IPS-18a (cell line): ENCODE measurements around the gene FBXO45.
"Not testable (repeated sequence)": the region's sequence is repeated elsewhere in the genome, so short reads cannot be mapped to it uniquely, and the experiment has no call there.

Experiments
- H3K27ac ChIP-seq: one replicate; pipeline ENCODE4 v1.5.1; 2013; ENCODE audit warnings: low read length
- H3K27me3 ChIP-seq: one replicate; pipeline ENCODE4 v1.6.1; 2013; ENCODE audit warnings: mild to moderate bottlenecking, low read length; ENCODE audit not compliant: control insufficient read depth, insufficient read depth
- H3K36me3 ChIP-seq: one replicate; pipeline ENCODE4 v1.6.1; 2013; ENCODE audit warnings: low read depth, low read length; ENCODE audit not compliant: control insufficient read depth
- H3K4me1 ChIP-seq: one replicate; pipeline ENCODE4 v1.6.1; 2013; ENCODE audit warnings: low read depth, low read length; ENCODE audit not compliant: control insufficient read depth
- H3K4me3 ChIP-seq: one replicate; pipeline ENCODE4 v1.5.1; 2013; ENCODE audit warnings: low read length
- H3K9ac ChIP-seq: one replicate; pipeline ENCODE4 v1.6.1; 2013; ENCODE audit warnings: mild to moderate bottlenecking, low read length, moderate library complexity
- H3K9me3 ChIP-seq: one replicate; pipeline ENCODE4 v1.6.1; 2013; ENCODE audit warnings: low read depth, low read length; ENCODE audit not compliant: control insufficient read depth

Gene FBXO45, protein sequence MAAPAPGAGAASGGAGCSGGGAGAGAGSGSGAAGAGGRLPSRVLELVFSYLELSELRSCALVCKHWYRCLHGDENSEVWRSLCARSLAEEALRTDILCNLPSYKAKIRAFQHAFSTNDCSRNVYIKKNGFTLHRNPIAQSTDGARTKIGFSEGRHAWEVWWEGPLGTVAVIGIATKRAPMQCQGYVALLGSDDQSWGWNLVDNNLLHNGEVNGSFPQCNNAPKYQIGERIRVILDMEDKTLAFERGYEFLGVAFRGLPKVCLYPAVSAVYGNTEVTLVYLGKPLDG

DNA sequence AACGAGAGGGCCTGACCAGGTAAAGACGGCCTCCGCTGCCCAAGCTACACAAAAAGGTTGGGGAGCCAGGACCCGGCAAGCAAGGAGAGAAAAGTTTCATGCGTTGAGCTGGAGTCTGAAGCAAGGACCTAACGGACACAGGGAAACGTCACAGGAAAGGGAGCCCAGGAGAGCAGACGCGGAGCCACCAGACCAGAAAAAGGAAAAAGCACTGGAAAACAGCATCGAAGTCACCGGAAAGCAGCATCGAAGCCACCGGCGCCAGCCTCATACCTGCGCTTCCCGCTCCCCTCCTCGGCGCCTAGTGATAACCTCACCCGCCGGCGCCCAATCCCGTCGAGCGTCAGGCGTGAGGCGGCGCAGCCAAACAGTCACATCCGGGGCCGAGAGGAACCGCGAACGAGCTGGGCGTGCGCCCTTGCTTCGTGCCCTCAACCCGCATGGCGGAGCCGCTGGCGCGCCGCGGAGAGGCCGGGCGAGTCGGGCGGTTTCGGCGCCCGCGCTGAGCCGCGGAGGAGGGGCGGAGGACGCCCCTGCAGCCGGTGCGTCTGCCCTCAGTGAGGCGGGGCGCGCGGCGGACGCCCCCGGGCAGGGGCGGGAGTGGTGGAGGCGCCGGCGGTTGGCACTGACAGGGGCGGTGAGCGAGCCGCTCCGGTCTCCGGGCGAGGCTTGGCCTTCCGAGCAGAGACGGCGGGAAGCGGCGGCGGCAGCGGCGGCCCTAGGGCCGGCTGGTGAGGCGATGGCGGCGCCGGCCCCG is at the start of gene FBXO45, which contains the start of gene WDR53:
TSS of gene FBXO45 (plus strand) at position 415 of the 757 bp plus-strand sequence. CDS start at position 740, 325 bp downstream.
TSS of gene WDR53 (minus strand) at position 309 of the 757 bp plus-strand sequence. CDS start 7,079 bp downstream, outside the sequence.
- Histone ChIP-seq H3K9me3 (no peaks in the 10 kb centered on the region), H3K27ac (peak within 1 kb of the TSS; percentile 86), H3K27me3 (no peaks in the 10 kb centered on the region), H3K4me1 (peaks cover 7% of the 10 kb centered on the region), H3K36me3 (no peaks in the 10 kb centered on the region), H3K9ac (peak within 1 kb of the TSS; percentile 96), H3K4me3 (peak within 1 kb of the TSS; percentile 99)

DNA sequence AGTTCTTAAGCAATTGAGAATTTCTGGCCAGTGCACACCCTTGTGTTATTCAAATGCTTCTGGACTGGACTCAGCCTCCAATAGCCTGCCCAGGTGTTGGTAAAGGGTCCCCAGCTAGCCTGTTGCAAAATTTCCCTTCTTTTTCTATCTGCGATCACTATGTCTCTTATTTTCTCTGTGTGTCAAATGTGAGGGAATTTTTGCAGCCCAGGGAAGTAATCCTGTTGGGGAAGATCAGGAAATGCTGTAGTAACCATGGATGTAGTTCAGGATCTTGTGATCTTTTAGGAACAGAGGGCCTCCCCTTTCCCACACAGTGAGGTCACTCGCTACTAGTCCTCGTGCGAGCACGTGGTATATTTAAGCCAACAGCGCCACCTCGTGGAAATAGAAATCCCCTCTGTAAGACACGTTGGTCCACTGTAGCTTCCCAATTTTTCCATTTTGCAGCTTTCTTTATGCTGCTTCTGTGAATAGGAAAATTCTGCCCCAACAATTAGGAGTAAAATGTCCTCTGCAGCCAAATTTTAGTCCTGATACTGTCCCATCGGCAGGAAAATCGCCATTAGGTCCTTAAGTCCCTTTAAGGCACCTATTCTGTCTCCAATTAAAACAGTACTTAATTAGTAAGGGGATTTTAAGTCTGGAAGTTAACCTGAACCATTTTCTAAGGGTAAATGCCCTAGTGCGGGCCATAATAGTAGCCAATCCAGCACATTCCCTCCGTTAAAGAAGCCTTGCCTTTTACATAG is 49.3 kb upstream of the FBXO45 start:
- no peaks in the 10 kb centered on the region for H3K27me3 ChIP-seq
- H3K36me3 ChIP-seq, result no peaks in the 10 kb centered on the region
- no peak overlapping the region for H3K9ac ChIP-seq
- H3K4me1 ChIP-seq, result peaks cover 13% of the 10 kb centered on the region
- H3K4me3 ChIP-seq, result no peak overlapping the region
- H3K27ac ChIP-seq, result peak overlapping the region; percentile 91
- H3K9me3 ChIP-seq, result peaks cover 21% of the 10 kb centered on the region

DNA sequence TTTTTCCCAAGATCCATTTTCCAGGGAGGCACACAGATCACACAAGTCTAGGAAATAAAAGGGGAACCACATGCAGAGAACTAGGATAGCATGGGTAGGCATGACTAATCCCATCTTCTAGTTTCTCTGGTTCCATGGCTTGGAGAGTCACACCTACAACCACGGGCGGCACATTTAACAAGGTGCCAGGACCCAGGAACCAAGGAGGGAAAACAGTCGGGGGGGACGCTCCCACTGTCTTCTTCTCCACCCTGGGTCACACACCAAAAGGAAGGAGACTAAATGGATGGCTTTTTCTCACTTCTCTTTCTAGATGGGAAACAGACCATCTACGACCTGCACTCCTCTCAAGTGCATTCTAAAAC is 48.8 kb upstream of the FBXO45 start:
- H3K9me3 ChIP-seq, result peaks cover 21% of the 10 kb centered on the region
- H3K4me3 ChIP-seq, result no peak overlapping the region
- H3K27me3 ChIP-seq, result no peaks in the 10 kb centered on the region
- H3K36me3 ChIP-seq, result no peaks in the 10 kb centered on the region
- peaks cover 13% of the 10 kb centered on the region for H3K4me1 ChIP-seq
- no peak overlapping the region for H3K27ac ChIP-seq
- H3K9ac ChIP-seq, result no peak overlapping the region

DNA sequence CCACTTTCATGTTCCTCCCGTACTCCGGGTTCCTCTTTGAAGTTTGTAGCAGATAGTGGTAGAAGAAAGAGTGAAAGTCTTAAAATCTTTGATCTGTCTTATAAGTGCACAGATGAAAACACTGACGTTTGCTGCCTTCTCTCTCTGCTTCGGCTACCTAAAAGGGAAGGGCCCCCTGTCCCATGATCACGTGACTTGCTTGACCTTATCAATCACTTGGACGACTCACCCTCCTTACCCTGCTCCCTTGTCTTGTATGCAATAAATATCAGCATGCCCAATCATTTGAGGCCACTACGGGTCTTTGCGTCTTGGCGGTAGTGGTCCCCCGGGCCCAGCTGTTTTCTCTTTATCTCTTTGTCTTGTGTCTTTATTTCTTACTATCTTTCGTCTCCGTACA is 47.2 kb upstream of the FBXO45 start:
- H3K4me1 ChIP-seq, result peaks cover 13% of the 10 kb centered on the region
- not testable (repeated sequence) for H3K27ac ChIP-seq, H3K27me3 ChIP-seq, H3K9ac ChIP-seq, H3K36me3 ChIP-seq, H3K4me3 ChIP-seq
- H3K9me3 ChIP-seq, result peaks cover 21% of the 10 kb centered on the region

DNA sequence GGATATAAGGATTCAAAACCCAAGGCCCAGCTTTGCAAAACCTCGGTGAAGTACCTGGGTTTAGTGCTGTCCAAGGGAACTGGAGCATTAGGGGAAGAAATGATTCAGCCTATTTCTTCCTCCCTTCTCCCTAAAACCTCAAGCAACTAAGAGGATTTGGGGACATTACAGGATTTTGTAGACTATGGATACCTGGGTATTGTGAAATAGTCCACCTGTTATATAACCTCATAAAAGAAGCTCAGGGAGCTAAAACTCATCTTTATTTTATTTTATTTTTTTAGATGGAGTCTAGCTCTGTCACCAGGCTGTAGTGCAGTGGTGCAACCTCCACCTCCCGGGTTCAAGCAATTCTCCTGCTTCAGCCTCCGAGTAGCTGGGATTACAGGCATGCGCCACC is 44.6 kb upstream of the FBXO45 start:
- Histone ChIP-seq H3K9ac (no peak overlapping the region), H3K4me1 (no peaks in the 10 kb centered on the region), H3K27me3 (no peaks in the 10 kb centered on the region), H3K36me3 (no peaks in the 10 kb centered on the region), H3K9me3 (peaks cover 17% of the 10 kb centered on the region), H3K27ac (no peak overlapping the region), H3K4me3 (no peak overlapping the region)

DNA sequence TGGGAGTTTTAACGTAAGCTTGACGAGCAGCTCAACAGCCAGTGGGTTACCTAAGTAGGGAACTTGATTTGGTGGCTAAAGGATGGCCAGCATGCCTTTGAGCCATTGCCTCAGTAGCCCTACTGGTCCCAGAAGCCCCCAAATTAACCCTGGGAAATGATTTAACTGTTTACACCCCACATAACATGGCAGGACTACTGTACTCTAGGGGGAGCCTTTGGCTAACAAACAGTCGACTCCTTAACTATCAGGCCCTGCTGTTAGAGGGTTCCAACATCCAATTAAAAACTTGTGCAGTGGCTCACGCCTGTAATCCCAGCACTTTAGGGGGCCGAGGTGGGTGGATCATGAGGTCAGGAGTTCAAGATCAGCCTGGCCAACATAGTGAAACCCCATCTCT is 43.9 kb upstream of the FBXO45 start:
- Histone ChIP-seq H3K4me3 (no peak overlapping the region), H3K27me3 (no peaks in the 10 kb centered on the region), H3K9me3 (peaks cover 10% of the 10 kb centered on the region), H3K9ac (no peak overlapping the region), H3K36me3 (no peaks in the 10 kb centered on the region), H3K27ac (no peak overlapping the region), H3K4me1 (no peaks in the 10 kb centered on the region)

DNA sequence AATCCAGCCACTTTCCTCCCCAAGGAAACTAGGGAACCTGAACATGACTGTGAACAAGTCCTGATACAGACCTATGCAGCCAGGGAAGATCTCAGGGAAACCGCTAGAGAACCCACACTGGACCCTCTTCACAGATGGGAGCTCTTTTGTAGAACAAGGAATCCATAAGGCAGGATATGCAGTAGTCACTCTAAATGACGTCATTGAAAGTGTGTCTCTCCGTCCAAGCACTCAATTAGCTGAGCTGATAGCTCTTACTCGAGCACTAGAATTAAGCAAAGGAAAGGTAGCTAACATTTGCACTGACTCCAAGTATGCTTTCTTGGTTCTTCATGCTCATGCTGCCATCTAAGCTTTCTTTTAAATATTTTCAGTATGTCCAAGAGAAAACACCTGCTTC is 43.3 kb upstream of the FBXO45 start:
- Histone ChIP-seq H3K36me3 (no peaks in the 10 kb centered on the region), H3K27ac (no peak overlapping the region), H3K9me3 (peaks cover 4% of the 10 kb centered on the region), H3K4me1 (no peaks in the 10 kb centered on the region), H3K27me3 (no peaks in the 10 kb centered on the region), H3K4me3 (no peak overlapping the region), H3K9ac (no peak overlapping the region)

DNA sequence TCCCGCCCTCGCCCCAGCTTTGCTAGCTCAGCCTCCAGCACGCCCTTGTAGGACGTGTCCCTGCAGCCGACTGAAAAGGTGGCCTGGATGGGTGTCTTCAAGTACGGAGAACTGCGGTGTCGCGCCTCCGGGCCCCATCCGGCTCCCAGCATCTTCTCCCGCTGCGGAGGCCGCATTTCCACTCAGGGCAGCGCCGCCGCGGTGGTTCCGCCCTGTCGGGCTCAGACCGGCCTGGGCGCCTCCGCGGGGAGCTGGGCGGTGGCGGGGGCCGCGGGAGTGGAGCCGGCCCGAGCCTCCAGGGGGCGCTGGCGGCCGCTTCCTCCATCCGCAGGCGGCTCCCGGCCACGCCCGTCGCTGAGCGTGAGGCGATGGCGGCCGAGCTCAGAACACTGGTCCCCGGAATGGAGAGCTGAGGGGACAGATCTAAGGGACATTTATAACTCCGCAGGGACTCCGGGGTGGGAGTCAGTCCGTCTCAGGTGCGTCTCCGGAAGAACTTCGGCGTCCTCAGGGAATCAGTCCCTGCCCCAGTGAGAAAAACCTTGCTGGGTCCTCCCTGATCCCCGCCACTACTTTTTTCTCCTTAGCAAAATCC is 39.7 kb upstream of the FBXO45 start:
- H3K9me3 ChIP-seq, result no peaks in the 10 kb centered on the region
- peak overlapping the region; percentile 54 for H3K9ac ChIP-seq
- H3K4me3 ChIP-seq, result peak overlapping the region; percentile 59
- H3K36me3 ChIP-seq, result no peaks in the 10 kb centered on the region
- no peaks in the 10 kb centered on the region for H3K27me3 ChIP-seq
- H3K4me1 ChIP-seq, result peaks cover 5% of the 10 kb centered on the region
- H3K27ac ChIP-seq, result no peak overlapping the region

DNA sequence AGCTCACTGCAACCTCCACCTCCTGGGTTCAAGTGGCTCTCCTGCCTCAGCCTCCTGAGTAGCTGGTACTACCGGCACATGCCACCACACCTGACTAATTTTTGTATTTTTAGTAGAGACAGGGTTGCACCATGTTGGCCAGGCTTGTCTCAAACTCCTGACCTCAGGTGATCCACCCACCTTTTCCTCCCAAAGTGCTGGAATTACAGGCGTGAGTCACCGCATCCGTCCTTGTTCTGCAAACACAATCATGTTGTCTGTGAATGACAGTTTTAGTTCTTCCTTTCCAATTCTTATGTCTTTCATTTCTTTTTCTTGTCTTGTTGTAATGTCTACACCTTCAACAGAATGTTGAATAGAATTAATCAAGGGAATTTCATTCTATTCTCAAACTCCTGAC is 37.0 kb upstream of the FBXO45 start:
- Histone ChIP-seq H3K4me3 (no peak overlapping the region), H3K9me3 (no peaks in the 10 kb centered on the region), H3K27ac (no peak overlapping the region), H3K27me3 (no peaks in the 10 kb centered on the region), H3K4me1 (peaks cover 5% of the 10 kb centered on the region), H3K36me3 (no peaks in the 10 kb centered on the region), H3K9ac (no peak overlapping the region)

DNA sequence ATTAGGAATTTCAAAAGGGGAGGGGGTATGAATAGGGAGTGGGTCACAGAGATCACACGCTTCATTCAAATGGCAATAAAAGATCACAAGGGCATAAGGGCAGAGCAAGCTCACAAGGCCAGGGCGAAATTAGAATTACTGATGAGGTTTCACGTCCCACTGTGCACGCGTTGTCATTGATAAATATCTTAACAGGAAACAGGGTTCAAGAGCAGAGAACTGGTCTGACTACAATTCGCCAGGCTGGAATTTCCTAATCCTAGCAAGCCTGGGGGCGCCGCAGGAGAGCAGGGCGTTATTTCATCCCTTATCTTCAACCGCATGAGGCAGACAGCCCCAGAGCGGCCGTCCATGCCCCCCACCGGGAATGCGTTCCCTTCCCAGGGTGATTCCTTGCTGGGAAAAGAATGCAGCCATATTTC is 35.2 kb upstream of the FBXO45 start:
- no peak overlapping the region for H3K27ac ChIP-seq
- no peak overlapping the region for H3K9ac ChIP-seq
- H3K27me3 ChIP-seq, result no peaks in the 10 kb centered on the region
- H3K4me1 ChIP-seq, result peaks cover 5% of the 10 kb centered on the region
- no peaks in the 10 kb centered on the region for H3K36me3 ChIP-seq
- peak overlapping the region; percentile 7 for H3K4me3 ChIP-seq
- no peaks in the 10 kb centered on the region for H3K9me3 ChIP-seq

DNA sequence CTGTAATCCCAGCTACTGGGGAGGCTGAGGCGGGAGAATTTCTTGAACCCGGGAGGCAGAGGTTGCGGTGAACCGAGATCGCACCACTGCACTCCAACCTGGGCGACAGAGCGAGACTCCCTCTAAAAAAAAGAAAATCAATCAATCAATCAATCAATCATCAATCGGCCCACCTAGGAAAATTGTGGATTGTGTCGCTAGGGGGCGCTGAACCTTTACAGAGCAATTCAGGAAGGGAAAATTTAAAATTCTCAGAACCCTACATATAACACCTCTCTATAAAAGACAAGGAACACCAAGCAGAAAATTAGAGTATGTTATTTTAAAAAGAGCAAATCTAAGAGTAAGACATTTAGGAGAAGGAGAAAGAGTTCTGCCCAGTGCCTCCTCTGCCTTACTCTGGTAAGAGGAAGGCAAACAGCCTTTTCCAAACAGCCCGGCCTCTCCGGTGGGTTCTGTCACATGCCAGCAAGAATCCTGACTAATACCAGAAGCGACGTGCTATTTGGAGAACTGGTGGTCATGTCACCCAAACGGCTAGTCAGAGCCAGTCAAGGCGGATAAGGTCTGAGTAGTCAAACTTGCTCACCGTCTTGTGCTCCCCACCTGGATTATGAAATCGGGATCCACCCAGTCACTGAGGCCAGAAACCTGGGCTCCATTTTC is 31.0 kb upstream of the FBXO45 start:
- H3K9me3 ChIP-seq, result no peaks in the 10 kb centered on the region
- no peaks in the 10 kb centered on the region for H3K36me3 ChIP-seq
- no peak overlapping the region for H3K4me3 ChIP-seq
- peaks cover 5% of the 10 kb centered on the region for H3K4me1 ChIP-seq
- H3K27me3 ChIP-seq, result no peaks in the 10 kb centered on the region
- no peak overlapping the region for H3K9ac ChIP-seq
- H3K27ac ChIP-seq, result no peak overlapping the region
